Glutamatergic neuron (in vitro differentiated cells): ENCODE results near the gene PHKG2. TPM values are rescaled to one million over a fixed set of nuclear protein-coding genes. Genes with fewer than 3 reads are reported as not detected.

ENCODE experiments used
- DNase-seq: peaks from one replicate; pipeline ENCODE4 v3.0.0; 2022
- H3K27ac Mint-ChIP-seq: one replicate; pipeline ENCODE4 v1.8.0; 2020; ENCODE audit warnings: mild to moderate bottlenecking, mixed read lengths, inconsistent platforms; ENCODE audit not compliant: unreplicated experiment
- H3K27me3 Mint-ChIP-seq: one replicate; pipeline ENCODE4 v1.8.0; 2020; ENCODE audit warnings: mild to moderate bottlenecking, moderate library complexity, mixed read lengths, inconsistent platforms; ENCODE audit not compliant: unreplicated experiment
- H3K36me3 Mint-ChIP-seq: one replicate; pipeline ENCODE4 v1.8.0; 2020; ENCODE audit warnings: mild to moderate bottlenecking, mixed read lengths, inconsistent platforms; ENCODE audit not compliant: unreplicated experiment
- H3K4me1 Mint-ChIP-seq: one replicate; pipeline ENCODE4 v1.8.0; 2020; ENCODE audit warnings: mild to moderate bottlenecking, low read depth, mixed read lengths, inconsistent platforms; ENCODE audit not compliant: unreplicated experiment
- H3K4me3 Mint-ChIP-seq: one replicate; pipeline ENCODE4 v1.8.0; 2020; ENCODE audit warnings: mild to moderate bottlenecking, mixed read lengths, inconsistent platforms; ENCODE audit not compliant: unreplicated experiment
- H3K9me3 Mint-ChIP-seq: one replicate; pipeline ENCODE4 v1.8.0; 2020; ENCODE audit warnings: mild to moderate bottlenecking, moderate library complexity, mixed read lengths, inconsistent platforms; ENCODE audit not compliant: unreplicated experiment
- total RNA-seq: library from RNA; stranded (reverse); fragmentation: NEBNext Ultra II Directional; extraction: Animal tissue kit (Norgen Biotek cat#: 25700); gene quantifications from one replicate; pipeline ENCODE4 v1.2.1, GENCODE V29; 2021; ENCODE audit not compliant: unreplicated experiment
- TF ChIP-seq, protein P1 (sequence below): fragments of 200-600 bp; sonication (generic); IDR thresholded peaks from one replicate; pipeline ENCODE4 v1.5.0; 2021; ENCODE audit not compliant: partially characterized antibody, unreplicated experiment

The PHKG2 gene
- total RNA-seq, 1 donor from 2014 or later, result 32.6 TPM

DNA sequence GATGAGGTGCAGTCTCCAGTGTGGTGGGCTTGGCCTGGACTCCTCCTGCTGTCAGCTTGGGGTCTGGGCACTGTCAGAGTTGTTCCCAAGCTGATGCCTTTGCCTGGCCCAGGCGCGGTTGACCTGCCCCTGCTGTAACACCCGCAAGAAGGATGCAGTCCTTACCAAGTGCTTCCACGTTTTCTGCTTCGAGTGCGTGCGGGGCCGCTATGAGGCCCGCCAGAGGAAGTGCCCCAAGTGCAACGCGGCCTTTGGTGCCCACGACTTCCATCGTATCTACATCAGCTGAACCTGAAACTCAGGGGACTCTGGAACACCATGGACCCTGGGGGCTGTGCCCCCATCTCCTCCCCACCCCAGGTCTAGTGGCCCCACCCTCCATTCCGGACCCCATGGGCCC is 25.6 kb downstream of the PHKG2 start:
- no peak for DNase-seq
- peaks cover 23% of the 10 kb centered on the region for H3K9me3 Mint-ChIP-seq
- H3K27ac Mint-ChIP-seq, result no peak overlapping the region
- H3K4me3 Mint-ChIP-seq, result no peak overlapping the region
- H3K36me3 Mint-ChIP-seq, result no peaks in the 10 kb centered on the region
- peaks cover 20% of the 10 kb centered on the region for H3K27me3 Mint-ChIP-seq
- TF ChIP-seq, protein P1, sequence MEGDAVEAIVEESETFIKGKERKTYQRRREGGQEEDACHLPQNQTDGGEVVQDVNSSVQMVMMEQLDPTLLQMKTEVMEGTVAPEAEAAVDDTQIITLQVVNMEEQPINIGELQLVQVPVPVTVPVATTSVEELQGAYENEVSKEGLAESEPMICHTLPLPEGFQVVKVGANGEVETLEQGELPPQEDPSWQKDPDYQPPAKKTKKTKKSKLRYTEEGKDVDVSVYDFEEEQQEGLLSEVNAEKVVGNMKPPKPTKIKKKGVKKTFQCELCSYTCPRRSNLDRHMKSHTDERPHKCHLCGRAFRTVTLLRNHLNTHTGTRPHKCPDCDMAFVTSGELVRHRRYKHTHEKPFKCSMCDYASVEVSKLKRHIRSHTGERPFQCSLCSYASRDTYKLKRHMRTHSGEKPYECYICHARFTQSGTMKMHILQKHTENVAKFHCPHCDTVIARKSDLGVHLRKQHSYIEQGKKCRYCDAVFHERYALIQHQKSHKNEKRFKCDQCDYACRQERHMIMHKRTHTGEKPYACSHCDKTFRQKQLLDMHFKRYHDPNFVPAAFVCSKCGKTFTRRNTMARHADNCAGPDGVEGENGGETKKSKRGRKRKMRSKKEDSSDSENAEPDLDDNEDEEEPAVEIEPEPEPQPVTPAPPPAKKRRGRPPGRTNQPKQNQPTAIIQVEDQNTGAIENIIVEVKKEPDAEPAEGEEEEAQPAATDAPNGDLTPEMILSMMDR, result no peak
- peaks cover 11% of the 10 kb centered on the region for H3K4me1 Mint-ChIP-seq

DNA sequence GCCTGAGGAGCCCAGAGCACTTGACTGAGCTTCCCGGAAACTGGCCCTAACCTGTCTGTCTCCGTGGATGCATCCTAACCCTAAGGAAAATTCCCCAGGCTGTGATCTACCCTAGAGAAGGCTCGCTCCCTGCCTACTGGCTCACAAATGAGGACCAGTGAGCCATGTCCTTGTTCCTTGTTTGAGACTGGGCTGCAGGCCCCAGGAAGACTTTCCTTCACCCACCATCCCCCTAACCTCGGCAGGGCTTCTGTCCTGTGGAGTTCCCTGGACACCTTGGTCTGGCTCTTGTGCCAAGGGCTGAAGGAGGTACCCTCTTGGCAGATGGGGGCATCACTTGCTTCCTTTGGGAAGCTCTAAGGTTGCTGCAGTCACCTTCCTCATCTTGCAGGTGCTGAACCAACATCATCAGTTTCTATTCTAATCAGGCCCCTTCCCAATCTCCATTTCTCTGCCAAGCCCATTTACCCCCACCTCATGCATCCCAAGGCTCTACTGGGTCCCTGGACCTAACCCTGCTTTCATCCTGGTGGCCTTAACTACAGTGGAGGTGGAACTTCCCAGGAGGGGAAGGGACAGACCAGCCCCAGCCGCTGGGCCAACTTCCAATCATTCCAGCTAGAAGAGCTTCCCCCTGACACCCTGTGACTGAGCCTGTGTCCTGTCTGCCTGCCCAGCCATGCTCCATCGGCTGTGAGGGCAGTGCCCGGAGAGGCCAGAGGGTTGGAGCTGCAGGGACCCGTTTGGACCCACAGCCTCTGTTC is 26.3 kb downstream of the PHKG2 start:
- no peaks in the 10 kb centered on the region for H3K36me3 Mint-ChIP-seq

DNA sequence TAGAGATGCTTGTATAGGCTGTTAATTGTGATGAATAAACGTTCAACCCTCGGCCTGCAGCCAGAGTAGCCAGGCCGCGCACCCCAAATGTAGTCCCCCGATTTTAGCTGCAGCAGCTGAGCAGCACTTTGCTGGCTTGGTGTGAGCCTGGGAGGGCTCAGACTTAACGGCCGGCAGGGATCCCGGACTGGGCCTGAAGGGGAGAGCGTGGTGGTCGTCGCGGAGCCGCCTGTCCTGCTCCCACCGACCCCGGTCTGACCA is 26.8 kb downstream of the PHKG2 start:
- H3K4me1 Mint-ChIP-seq, result peaks cover 12% of the 10 kb centered on the region
- H3K9me3 Mint-ChIP-seq, result peaks cover 26% of the 10 kb centered on the region
- peaks cover 21% of the 10 kb centered on the region for H3K27me3 Mint-ChIP-seq
- TF ChIP-seq, protein P1, result no peak
- peak overlapping the region; percentile 96 for H3K4me3 Mint-ChIP-seq
- H3K27ac Mint-ChIP-seq, result peak overlapping the region; percentile 95
- no peak for DNase-seq
- no peaks in the 10 kb centered on the region for H3K36me3 Mint-ChIP-seq

More for the DNA sequence above, 26.3 kb downstream of the PHKG2 start:
- DNase-seq, result no peak
- peak overlapping the region; percentile 95 for H3K27ac Mint-ChIP-seq
- H3K9me3 Mint-ChIP-seq, result peaks cover 26% of the 10 kb centered on the region
- peak overlapping the region; percentile 96 for H3K4me3 Mint-ChIP-seq
- TF ChIP-seq, protein P1, result no peak
- peaks cover 21% of the 10 kb centered on the region for H3K27me3 Mint-ChIP-seq
- peaks cover 12% of the 10 kb centered on the region for H3K4me1 Mint-ChIP-seq

DNA sequence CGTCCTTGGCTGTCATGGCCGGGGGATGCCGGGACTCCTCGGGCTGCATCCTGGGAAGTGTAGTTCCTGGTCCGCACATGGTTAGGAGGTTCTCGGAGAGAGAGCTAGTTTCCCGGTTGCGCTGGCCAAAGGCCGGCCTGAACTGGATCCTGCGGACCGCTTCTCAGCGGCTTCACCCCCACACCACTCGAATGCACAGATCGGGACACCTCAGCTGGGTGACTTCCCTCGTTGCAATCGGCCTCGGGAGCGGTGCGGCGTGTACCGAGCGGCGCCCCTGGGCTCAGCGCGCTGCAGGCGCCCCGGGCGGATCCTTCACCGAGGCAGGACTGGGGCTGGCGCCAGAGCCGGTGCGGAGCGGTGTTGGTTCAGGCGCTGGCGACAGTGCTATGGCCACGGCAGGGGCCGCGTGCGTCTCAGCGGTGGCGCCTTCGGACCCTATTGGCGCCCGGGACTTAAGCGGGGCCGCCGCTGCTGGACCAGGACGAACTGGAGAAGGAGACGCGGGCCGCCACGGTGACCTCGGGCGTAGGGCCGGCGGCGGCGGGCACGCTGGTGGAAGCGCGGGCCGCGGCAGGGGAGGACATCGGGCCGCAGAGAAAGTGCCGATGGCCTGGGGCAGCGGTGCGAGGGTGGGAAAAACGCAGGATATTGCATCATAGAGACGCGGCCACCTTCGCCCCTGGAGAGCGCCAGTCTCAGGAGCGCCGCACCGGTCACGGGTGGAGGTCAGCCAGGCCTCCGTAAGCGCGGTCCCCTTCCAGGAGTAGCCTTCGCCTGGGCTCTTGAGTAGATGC is 27.4 kb downstream of the PHKG2 start:
- peak overlapping the region; percentile 96 for H3K4me3 Mint-ChIP-seq
- H3K27ac Mint-ChIP-seq, result peak overlapping the region; percentile 95
- H3K27me3 Mint-ChIP-seq, result peaks cover 21% of the 10 kb centered on the region
- peaks cover 12% of the 10 kb centered on the region for H3K4me1 Mint-ChIP-seq
- H3K36me3 Mint-ChIP-seq, result no peaks in the 10 kb centered on the region
- TF ChIP-seq, protein P1, result no peak
- peaks cover 26% of the 10 kb centered on the region for H3K9me3 Mint-ChIP-seq
- peak; percentile 90 for DNase-seq
